Epithelial cell of proximal tubule (primary cell): ENCODE data around the gene POLR3E. TPM values are rescaled to one million over a fixed set of nuclear protein-coding genes. Genes with fewer than 3 reads are reported as not detected.
A peak's percentile ranks its signal among the peaks of the same experiment; 100 is the strongest.

Experiments
- DNase-seq: peaks from one replicate; pipeline ENCODE4 v3.0.0-alpha.2; 2011; ENCODE audit warnings: low read depth
- H3K4me3 ChIP-seq: 2 replicates; pipeline ENCODE4 v1.5.1; 2011; ENCODE audit warnings: low read depth, mild to moderate bottlenecking, low read length
- CTCF ChIP-seq: conservative IDR thresholded peaks from 2 replicates; pipeline ENCODE4 v1.5.1; 2012; ENCODE audit warnings: low read depth, mild to moderate bottlenecking, low read length
- total RNA-seq: library from RNA; depleted of rRNA; stranded (reverse); fragments of >200 nt; gene quantifications from 2 replicates; pipeline ENCODE4 v1.2.3, GENCODE V29; 2015

POLR3E gene
- total RNA-seq, 1 donor from 2014 or later, result 31.2 TPM

GRCh38 chr16:22291020-22291419 lies 6.2 kb upstream of the POLR3E start:
- DNase-seq, result no peak
- TF ChIP-seq CTCF, result no peak

GRCh38 chr16:22291860-22292318 lies 5.3 kb upstream of the POLR3E start:
- H3K4me3 ChIP-seq, result no peak overlapping the region
- no peak for DNase-seq
- TF ChIP-seq CTCF, result no peak

More at GRCh38 chr16:22291020-22291419, 6.2 kb upstream of the POLR3E start:
- no peak overlapping the region for H3K4me3 ChIP-seq

- no peak overlapping the region for H3K4me3 ChIP-seq
- DNase-seq, result no peak
- no peak for TF ChIP-seq CTCF
These were observed 4.9 kb upstream of the POLR3E start for GRCh38 chr16:22292320-22292719.

GRCh38 chr16:22293137-22294106 lies 3.8 kb upstream of the POLR3E start:
- no peak for TF ChIP-seq CTCF
- no peak for DNase-seq
- H3K4me3 ChIP-seq, result no peak overlapping the region

GRCh38 chr16:22296225-22297113 lies 740 bp upstream of the POLR3E start:
- peak; percentile 33 for DNase-seq
- peak overlapping the region; percentile 90 for H3K4me3 ChIP-seq
- TF ChIP-seq CTCF, result no peak

- H3K4me3 ChIP-seq, result peak overlapping the region; percentile 90
- peak; percentile 77 for DNase-seq
- no peak for TF ChIP-seq CTCF
These were observed 893 bp downstream of the POLR3E start for GRCh38 chr16:22297871-22298733.
